ENCODE measurements around the gene MACO1.

Gene MACO1

GRCh38 chr1:25462732-25463131 is 32.0 kb downstream of the MACO1 start:
- no peak for DNase-seq (ENCODE audit: low read depth)
- no peak overlapping the region for H3K4me3 ChIP-seq (ENCODE audit: control insufficient read depth, low read depth, low read length)
- TF ChIP-seq CTCF (IDR thresholded peaks at IDR 0.05; ENCODE audit: control insufficient read depth, insufficient read depth, low read depth, low read length, missing control alignments): no peak

- H3K4me3 ChIP-seq (ENCODE audit: control insufficient read depth, low read depth, low read length): no peak overlapping the region
- no peak for TF ChIP-seq CTCF (IDR thresholded peaks at IDR 0.05; ENCODE audit: control insufficient read depth, insufficient read depth, low read depth, low read length, missing control alignments)
- no peak for DNase-seq (ENCODE audit: low read depth)
These were observed 36.5 kb downstream of the MACO1 start for GRCh38 chr1:25467193-25467592.

DNA sequence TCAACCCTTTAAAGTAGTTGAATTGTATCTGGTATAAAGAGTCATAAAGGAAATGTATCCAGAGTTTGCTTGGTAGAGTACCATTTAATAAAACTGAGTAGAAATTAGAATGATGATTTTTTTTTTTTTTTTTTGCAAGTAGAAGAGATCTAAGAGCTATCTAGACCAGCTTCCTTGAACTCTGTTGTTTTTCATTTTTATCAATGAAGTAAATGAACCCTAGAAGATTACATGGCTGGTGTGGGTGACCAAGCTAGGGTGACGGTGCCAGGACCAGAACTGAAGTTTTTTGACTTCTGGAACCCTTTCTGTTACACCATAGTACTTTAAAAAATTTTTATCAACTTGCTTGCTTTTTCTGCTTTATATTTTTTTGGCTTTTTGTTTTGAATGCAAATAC is 36.9 kb downstream of the MACO1 start:
- no peak overlapping the region for H3K4me3 ChIP-seq (ENCODE audit: control insufficient read depth, low read depth, low read length)
- no peak for DNase-seq (ENCODE audit: low read depth)
- TF ChIP-seq CTCF (IDR thresholded peaks at IDR 0.05; ENCODE audit: control insufficient read depth, insufficient read depth, low read depth, low read length, missing control alignments): no peak

DNA sequence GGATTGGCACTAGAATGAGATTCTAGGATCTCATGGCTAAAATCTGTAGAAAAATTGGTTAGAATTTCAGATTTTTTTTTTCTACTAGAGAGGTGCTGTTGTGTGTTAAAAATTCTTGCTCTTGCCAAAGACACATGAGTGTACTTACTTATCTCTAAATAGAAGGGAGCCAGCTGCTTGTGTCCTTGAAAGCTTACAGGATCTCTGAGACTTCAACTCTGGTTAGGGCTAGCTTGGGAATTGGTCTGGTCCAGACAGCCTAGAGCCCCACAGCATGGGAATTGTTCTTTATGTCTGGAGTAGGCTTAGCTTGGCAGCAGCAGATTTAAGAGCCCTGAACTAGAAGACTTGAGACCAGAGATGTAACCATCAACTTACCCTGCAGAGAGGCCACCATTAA is 37.3 kb downstream of the MACO1 start:
- H3K4me3 ChIP-seq (ENCODE audit: control insufficient read depth, low read depth, low read length): no peak overlapping the region
- TF ChIP-seq CTCF (IDR thresholded peaks at IDR 0.05; ENCODE audit: control insufficient read depth, insufficient read depth, low read depth, low read length, missing control alignments): no peak
- DNase-seq (ENCODE audit: low read depth): no peak

GRCh38 chr1:25469177-25469576 is 38.5 kb downstream of the MACO1 start:
- no peak for DNase-seq (ENCODE audit: low read depth)
- TF ChIP-seq CTCF (IDR thresholded peaks at IDR 0.05; ENCODE audit: control insufficient read depth, insufficient read depth, low read depth, low read length, missing control alignments): no peak
- no peak overlapping the region for H3K4me3 ChIP-seq (ENCODE audit: control insufficient read depth, low read depth, low read length)

DNA sequence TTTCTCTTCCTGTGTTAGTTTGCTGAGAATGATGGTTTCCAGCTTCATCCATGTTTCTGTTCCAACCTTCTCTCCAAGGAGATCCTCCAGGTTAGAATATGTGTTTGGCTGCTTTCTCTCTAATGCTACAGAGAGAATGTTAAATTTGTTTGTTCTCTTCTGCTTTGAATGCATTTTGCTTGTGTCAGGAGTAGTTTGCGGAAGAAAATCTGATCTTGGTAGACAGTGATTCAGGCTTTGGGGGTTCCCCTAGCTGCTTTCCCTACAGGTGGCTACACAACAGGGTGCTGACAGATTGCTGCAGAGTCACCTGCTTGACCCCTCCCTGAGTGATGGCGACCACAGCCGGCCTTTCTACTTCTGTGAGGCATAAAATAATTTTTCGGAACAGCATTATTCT is 41.8 kb downstream of the MACO1 start:
- DNase-seq (ENCODE audit: low read depth): no peak
- H3K4me3 ChIP-seq (ENCODE audit: control insufficient read depth, low read depth, low read length): no peak overlapping the region
- no peak for TF ChIP-seq CTCF (IDR thresholded peaks at IDR 0.05; ENCODE audit: control insufficient read depth, insufficient read depth, low read depth, low read length, missing control alignments)

- no peak for TF ChIP-seq CTCF (IDR thresholded peaks at IDR 0.05; ENCODE audit: control insufficient read depth, insufficient read depth, low read depth, low read length, missing control alignments)
- no peak overlapping the region for H3K4me3 ChIP-seq (ENCODE audit: control insufficient read depth, low read depth, low read length)
- no peak for DNase-seq (ENCODE audit: low read depth)
These were observed 43.0 kb downstream of the MACO1 start for GRCh38 chr1:25473653-25474225.

All from AG09309 (cell line).